GM18502 (cell line): ENCODE results near the gene SPI1.

Experiments used
- ATAC-seq: cut with Tn5 transposase; IDR thresholded peaks from one replicate; pipeline ENCODE4 v1.9.1; 2021; ENCODE audit warnings: mild to moderate bottlenecking; ENCODE audit not compliant: unreplicated experiment, poor library complexity

The SPI1 gene

DNA sequence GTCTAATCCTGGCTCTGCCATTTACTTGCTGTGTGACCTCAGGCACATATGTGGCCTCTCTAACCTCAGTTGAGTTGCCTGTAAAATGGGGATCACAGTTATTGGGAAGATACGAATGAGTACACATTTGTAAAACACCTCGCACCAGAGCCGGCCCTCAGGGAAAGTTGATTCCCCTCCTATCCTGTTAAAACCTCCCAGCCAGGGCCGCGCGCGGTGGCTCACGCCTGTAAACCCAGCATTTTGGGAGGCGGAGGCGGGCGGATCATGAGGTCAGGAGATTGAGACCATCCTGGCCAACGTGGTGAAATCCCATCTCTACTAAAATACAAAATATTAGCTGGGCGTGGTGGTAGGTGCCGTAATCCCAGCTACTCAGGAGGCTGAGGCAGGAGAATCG lies 18.0 kb downstream of the SPI1 start:
- no peak for ATAC-seq

- ATAC-seq = no peak
Observed at GRCh38 chr11:47359586-47359985, 18.8 kb downstream of the SPI1 start.

GRCh38 chr11:47359162-47359561 lies 19.2 kb downstream of the SPI1 start:
- ATAC-seq = no peak

DNA sequence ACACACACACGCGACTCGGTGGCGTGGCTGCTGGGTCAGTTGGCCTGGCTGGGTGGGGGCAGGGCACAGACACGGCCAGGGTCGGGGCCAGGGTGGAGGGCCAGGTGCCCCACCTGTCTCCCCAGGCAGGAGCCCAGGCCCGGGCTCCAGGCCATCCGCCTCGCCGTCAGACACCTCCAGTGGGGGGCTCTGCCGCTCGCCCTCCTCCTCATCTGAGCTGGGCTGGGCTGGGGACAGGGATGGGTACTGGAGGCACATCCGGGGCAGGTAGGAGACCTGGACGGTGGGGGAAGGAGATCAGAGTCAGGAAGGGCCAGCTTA lies 19.7 kb downstream of the SPI1 start:
- no peak for ATAC-seq

DNA sequence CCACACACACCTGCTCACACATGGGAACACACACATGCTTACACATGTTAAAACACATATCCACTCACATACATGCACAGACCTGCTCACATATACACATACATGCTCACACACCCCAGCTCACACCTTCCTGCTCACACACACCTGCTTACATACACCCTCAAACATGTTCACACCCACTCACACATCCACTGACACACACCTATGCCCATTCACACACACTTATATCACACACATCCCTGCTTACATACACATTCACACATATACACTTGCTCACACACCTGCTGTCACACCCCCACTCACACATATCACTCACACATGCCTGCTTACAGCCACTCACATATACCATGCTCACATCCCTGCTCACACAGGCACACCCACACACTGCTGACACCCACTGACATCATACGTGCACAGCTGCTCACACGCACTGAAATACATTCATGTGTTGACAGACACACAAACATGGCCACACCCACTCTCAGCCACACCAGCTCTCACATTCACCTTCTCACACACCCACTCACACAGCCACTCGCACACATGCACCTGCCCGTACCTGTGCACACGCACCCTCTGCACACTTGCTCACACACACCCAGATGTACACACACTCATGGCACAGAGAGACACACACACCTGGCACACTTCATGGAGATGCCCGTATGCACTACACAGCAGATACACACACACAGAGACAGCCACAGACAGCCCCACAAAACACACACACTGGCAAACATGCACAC lies 20.2 kb downstream of the SPI1 start:
- no peak for ATAC-seq

DNA sequence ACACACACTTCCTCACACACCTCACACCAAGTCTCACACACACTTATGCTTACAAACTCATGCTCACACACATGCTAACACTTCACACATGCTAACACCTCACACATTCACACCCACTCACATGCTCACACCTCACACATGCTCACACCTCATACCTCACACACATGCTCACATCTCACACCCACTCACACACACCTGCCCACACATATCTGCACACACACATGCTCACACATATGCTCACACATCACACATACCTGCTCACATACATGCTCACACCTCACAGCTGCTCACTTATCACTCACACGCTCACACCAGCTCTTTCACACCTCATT lies 21.4 kb downstream of the SPI1 start:
- ATAC-seq = no peak

DNA sequence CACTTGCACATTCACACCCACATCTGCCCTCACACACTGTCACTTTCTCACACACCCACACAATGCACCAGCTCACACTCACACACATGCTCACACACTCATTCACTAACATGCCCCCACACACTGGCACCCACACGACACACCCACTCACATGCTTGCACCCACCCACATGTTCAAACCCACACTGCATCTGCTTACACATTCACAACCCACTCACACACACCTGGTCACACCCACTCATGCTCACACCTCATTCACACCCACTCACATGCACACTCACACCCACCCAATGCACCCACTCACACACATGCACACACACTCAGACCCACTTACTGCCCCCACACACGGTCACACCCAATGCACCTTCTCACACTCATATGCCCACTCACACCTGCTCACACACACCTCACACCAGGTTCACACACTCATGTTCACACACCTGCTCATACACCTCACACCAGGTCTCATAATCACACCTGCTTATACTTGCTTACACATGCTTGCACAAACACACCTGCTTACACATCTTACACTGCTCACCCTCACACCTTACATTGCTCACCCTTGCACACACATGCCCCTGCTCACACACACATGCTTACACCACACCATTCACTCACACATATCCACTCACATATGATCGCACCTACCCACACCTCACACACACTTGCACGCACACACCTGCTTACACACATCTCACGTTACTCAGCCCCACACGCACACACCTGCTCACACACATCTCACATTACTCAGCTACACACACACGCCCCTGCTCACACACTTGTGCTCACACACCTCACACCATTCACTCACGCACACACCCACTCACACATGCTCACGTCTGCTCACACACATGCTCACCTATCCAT lies 22.0 kb downstream of the SPI1 start:
- no peak for ATAC-seq

- ATAC-seq = no peak
Observed at GRCh38 chr11:47355283-47356128, 22.8 kb downstream of the SPI1 start.

- no peak for ATAC-seq
Observed at GRCh38 chr11:47354913-47355282, 23.4 kb downstream of the SPI1 start.

DNA sequence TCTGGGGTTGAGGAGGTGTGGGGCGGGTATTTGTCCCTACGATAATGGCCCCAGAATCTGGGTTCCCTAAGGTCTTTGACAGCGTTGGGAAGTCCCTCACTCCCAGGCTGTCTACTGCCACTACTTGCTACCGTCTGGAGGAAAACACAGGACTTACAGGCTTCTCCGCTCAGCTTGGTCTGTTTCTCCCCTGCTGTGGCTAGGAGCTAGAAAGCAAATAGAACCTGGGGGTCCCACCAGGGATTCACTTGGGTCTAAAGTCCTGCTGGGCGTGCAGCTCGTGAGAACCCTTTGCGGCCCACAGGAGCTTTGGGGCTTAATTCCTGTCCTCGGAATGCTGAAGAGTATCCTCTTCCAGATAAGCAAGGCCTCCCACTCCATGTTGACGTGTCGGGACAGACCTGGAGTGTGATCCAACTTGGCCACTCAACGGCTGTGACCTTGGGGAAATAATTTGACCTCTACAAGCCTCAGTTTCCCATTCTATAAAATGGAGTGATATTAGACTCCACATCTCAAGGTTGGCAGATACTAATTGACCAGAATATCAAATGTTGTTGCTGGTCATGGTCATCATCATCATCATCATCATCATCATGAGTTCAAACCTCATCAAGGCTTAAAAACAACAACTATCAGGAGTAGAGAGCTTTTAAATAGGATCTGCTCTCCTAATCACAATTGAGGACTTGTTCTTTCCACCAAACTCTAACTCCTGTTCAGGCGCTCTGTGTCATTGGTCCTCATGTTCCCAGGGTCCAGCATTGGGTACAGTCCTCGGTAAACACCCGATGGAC lies 24.2 kb downstream of the SPI1 start:
- no peak for ATAC-seq

DNA sequence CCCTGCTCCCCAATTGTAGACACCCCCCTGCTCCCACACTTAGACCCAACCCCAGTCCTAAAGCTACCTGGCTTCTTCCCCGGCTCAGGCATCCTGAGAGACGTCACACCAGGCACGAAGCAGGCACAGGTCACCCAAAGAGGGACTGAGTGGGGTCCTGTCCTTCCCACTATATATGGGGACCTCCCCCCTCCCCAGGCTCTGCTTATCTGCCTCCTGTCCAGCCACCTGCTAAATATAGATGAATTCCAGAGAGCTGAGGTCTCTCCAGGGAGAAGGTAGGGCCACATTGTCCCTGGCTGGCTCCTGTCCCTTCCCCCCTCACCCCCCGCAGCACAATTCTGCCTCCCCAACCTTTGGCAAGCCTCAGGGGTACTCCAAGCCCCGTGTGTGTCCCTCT lies 25.8 kb downstream of the SPI1 start, which contains the start of gene MYBPC3:
MYBPC3 (minus strand) TSS at position 147 of the 400 bp plus-strand sequence; CDS start at position 92, 55 bp downstream.
- no peak for ATAC-seq

DNA sequence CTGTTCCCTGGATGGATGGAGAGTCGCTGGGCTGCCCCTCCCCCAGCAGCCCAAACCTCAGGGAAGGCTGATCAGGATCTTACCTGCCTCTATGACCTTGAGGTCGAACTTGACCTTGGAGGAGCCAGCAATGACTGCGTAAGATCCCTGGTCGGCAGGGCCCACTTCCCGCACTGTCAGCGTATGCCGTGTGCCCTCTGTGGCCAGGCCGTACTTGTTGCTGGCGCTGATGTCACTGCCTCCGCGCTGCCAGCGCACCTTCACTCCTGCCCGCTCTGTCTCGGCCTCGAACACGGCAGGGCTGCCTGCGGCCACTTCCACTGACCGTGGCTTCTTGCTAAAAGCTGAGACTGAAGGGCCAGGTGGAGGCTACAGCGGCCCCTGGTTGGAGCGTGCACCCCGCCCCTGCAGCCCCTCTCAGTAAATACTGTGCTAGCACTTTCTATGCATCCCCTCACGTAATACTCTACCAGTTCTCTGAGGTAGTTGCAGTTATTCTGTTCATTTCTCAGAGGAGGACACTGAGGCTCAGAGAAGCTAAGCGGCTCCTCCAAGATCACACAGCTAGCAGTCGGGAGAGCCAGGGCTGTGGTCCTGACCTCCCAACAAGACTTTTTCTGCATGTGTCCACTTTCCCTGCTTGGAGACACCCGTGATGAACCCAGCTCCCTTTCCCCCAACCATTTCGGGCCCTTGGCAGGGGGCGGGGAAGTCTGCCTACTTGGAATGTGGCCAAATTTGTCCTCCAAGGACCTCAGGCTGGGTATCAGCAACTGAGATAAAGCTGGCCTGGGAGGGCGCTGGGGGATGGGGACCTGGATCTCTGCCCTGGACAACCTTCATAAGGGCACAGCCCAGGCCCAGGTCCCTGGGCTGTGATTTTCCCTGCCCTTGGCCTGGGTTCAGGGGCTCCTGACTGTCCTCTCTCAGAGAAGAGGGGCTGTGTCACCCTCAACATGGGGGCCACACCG lies 26.9 kb downstream of the SPI1 start:
- ATAC-seq = no peak

DNA sequence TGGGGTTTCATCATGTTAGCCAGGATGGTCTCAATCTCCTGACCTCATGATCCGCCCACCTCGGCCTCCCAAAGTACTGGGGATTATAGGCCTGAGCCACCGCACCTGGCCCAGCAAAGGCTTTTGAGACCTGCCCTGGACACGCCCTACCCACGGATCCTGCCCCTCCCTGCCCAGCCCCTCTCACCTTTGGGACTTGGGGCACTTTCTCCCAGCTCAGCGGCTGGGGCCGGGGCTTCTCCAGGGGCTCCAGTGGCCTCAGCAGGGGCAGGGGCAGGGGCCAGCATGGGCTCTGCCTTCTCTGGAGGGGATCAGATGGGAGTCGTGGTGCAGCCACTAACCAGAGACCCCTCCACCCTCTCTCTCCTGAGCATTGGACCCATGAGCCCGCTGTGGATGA lies 28.0 kb downstream of the SPI1 start:
- no peak for ATAC-seq

GRCh38 chr11:47349521-47350095 lies 28.7 kb downstream of the SPI1 start:
- ATAC-seq = no peak

DNA sequence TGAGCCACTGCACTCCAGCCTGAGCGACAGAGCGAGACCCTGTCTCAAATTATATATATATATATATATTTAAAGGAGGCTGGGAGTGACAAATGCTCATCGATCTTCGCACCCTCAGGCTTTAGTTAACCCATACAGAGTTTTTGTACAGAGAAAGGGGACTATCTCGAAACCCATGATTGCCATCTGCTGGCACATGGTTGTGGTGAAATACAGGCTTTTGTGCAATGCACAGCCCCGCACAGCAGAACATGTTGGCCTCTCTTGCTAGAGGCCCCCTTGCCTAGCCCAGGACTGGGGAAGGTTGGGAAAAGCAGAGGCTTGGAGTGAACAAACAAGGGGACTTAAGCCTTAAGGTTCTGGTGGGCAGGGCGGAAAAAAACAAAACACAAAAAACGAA lies 29.5 kb downstream of the SPI1 start:
- no peak for ATAC-seq

DNA sequence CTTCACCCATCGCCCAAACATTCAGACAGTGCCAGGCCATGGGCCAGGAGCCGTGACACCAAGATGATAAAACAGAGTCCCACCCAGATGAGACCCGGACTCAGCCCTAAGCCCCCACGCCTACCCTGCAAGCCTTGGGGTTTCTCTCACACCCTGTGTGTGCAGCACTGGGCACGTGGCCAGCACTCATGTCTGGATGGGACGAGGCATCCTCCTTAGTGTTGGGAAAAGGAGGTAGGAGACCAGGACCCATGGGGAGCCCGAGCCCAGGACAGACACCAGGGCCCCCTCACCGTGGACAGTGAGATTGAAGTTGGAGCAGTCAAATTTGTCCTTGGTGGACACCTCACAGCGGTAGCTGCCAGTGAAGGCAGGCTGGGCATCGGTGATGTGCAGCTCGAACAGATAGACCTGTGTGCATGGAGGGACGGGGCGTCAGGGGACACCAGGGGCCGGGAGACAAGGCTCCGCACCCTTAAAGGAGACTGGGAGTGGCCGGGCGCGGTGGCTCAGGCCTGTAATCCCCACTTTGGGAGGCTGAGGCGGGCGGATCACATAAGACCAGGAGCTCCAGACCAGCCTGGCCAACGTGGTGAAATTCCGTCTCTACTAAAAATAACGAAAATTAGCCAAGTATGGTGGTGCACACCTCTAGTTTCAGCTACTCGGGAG lies 30.1 kb downstream of the SPI1 start:
- no peak for ATAC-seq

DNA sequence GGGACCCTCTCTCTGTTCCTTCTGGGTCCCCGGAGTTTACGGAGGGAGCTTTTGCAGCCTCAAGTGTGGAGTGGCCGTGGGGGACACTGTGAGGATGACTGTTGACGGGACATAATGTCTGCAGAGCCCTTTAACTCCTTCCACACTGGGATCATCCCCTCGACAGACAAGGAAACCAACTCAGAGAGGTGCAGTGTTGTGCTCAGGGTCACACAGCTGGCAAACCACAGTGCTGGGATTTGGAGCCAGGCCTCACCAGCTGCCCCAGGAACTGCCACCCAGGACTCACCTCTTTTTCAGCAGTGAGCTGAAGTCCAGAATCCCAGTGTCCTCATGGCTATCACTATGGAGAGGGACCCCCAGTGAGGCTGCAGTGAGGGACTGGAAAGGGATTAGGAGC lies 31.2 kb downstream of the SPI1 start:
- ATAC-seq = no peak

DNA sequence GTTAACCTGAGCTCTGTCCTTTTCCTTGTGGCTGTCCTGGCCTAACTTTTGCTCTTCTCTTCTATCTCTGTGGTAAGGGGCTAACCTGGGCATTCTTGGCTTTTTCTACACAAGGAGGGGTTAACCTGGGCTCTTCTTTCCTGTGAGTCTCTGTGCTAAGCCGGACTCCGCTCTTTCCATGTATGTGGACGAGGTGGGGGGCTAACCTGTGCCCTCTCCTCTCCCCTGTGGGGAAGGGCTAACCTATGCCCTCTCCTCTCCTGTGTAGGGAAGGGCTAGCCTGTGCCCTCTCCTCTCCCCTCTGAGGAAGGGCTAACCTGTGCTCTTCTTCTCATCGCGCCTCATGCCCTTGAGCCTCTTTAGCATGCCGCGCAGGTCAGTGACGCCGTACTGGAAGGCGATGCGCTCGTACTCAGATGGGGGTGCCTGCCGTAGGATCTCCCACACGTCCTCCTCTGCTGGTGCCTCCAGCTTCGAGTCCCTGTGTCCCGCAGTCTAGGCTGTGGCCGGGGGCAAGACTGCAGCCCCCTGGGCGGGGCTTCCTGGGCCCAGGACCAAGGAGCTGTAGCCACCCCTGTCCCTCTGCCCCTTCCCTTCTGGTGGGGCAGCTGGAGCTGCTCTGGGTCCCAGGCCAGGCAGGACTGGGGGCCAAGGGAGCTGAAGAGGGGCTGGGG lies 32.3 kb downstream of the SPI1 start:
- no peak for ATAC-seq
